K562 (cell line): ENCODE data around the gene DPH2. TPM values are rescaled to one million over a fixed set of nuclear protein-coding genes. Genes with fewer than 3 reads are reported as not detected.

Experiments
- CEBPG ChIP-seq, 3 experiments: fragments of 200-800 bp in 1 of 3; sonication (Bioruptor generic) in 1 of 3; sonication (generic) in 1 of 3; formaldehyde crosslinking in 1 of 3; IDR thresholded peaks in 2 of 3; conservative IDR thresholded peaks in 1 of 3; 2 replicates each; pipeline versions ENCODE4 v1.6.1 to v1.8.0; 2016 to 2022; ENCODE audit warnings: missing compliant biosample characterization in 2 of 3, missing genetic modification characterization in 2 of 3, mild to moderate bottlenecking in 1 of 3, missing genetic modification reagents in 1 of 3
- MYC ChIP-seq, 2 experiments: fragments of 250-450 bp in 1 of 2; sonication (Bioruptor Pico) in 1 of 2; IDR thresholded peaks; 2 replicates each; pipeline versions ENCODE4 v1.5.1 to v1.6.1; 2012 to 2021; ENCODE audit warnings: low read depth in 2 of 2, borderline replicate concordance in 1 of 2, improper control_type of control experiment in 1 of 2, low read length in 1 of 2, mild to moderate bottlenecking in 1 of 2, moderate library complexity in 1 of 2
- RFX1 ChIP-seq: fragments of 450-650 bp; IDR thresholded peaks from 2 replicates; pipeline ENCODE4 v1.6.1; 2016; ENCODE audit warnings: mild to moderate bottlenecking, moderate library complexity
- WHSC1 ChIP-seq: IDR thresholded peaks from one replicate; pipeline ENCODE4 v1.6.1; 2012; ENCODE audit warnings: low read length, control low read depth, inconsistent platforms
- YBX1 ChIP-seq: fragments of 450-650 bp; IDR thresholded peaks from 2 replicates; pipeline ENCODE4 v1.7.1; 2016; ENCODE audit warnings: mild to moderate bottlenecking
- ZFX ChIP-seq: sonication (generic); formaldehyde crosslinking; IDR thresholded peaks from 2 replicates; pipeline ENCODE4 v1.8.0; 2022; ENCODE audit warnings: mild to moderate bottlenecking, missing genetic modification reagents, moderate library complexity
- ZNF184 ChIP-seq: sonication (generic); formaldehyde crosslinking; IDR thresholded peaks from 2 replicates; pipeline ENCODE4 v1.5.0; 2020; ENCODE audit warnings: missing genetic modification reagents
- polyA plus RNA-seq, 8 experiments: library from polyadenylated mRNA; depleted of rRNA in 4 of 8; stranded (reverse) in 5 of 8; unstranded in 3 of 8; fragments of >200 nt; fragmentation: Nextera tagmentation in 2 of 8; fragmentation: Illumina TruSeq in 1 of 8; extraction: Ambion mirVana in 2 of 8; extraction: Trizol in 1 of 8; gene quantifications; 2 replicates each; pipeline versions ENCODE4 v1.2.1 to v1.2.3, GENCODE V29; 2011 to 2014; ENCODE audit warnings: inconsistent platforms in 1 of 8, missing spikeins in 1 of 8
- total RNA-seq, 7 experiments: library from RNA; depleted of rRNA in 6 of 7; stranded (reverse); fragments of >200 nt in 6 of 7; fragmentation: Illumina TruSeq in 2 of 7; extraction: Trizol in 2 of 7; gene quantifications; 2 replicates each; pipeline versions ENCODE4 v1.2.1 to v1.2.3, GENCODE V29; 2011 to 2021; ENCODE audit warnings: low replicate concordance in 1 of 7
- TF ChIP-seq, protein P1 (sequence below): fragments of 200-800 bp; sonication (Bioruptor generic); IDR thresholded peaks from 2 replicates; pipeline ENCODE4 v1.6.1; 2017; ENCODE audit warnings: missing genetic modification characterization, missing compliant biosample characterization
- TF ChIP-seq, protein P2 (sequence below), 2 experiments: IDR thresholded peaks; 2 replicates each; pipeline ENCODE4 v1.6.1; 2011; ENCODE audit warnings: borderline replicate concordance in 1 of 2, control low read depth in 1 of 2, low read depth in 1 of 2, low read length in 1 of 2, mild to moderate bottlenecking in 1 of 2, mixed read lengths in 1 of 2, moderate library complexity in 1 of 2; ENCODE audit not compliant: insufficient read depth in 1 of 2, insufficient read length in 1 of 2, poor library complexity in 1 of 2, severe bottlenecking in 1 of 2; ENCODE audit errors: extremely low read depth in 1 of 2
- TF ChIP-seq, protein P3 (sequence below), 2 experiments: fragments of 450-650 bp; conservative IDR thresholded peaks; 2 replicates each; pipeline ENCODE4 v1.6.1; 2017; ENCODE audit warnings: mild to moderate bottlenecking in 2 of 2, moderate library complexity in 2 of 2
- TF ChIP-seq, protein P4 (sequence below): fragments of 250-450 bp; sonication (Bioruptor Pico); IDR thresholded peaks from 2 replicates; pipeline ENCODE4 v1.5.0; 2021; ENCODE audit warnings: mild to moderate bottlenecking, borderline replicate concordance

DPH2 gene
- total and polyA plus RNA-seq, 9 of the 15 experiments (the other 6 are each of a cell fraction or from before 2014, with no cell fraction given): 17.9 to 94.1 (median 68.1) TPM

DNA sequence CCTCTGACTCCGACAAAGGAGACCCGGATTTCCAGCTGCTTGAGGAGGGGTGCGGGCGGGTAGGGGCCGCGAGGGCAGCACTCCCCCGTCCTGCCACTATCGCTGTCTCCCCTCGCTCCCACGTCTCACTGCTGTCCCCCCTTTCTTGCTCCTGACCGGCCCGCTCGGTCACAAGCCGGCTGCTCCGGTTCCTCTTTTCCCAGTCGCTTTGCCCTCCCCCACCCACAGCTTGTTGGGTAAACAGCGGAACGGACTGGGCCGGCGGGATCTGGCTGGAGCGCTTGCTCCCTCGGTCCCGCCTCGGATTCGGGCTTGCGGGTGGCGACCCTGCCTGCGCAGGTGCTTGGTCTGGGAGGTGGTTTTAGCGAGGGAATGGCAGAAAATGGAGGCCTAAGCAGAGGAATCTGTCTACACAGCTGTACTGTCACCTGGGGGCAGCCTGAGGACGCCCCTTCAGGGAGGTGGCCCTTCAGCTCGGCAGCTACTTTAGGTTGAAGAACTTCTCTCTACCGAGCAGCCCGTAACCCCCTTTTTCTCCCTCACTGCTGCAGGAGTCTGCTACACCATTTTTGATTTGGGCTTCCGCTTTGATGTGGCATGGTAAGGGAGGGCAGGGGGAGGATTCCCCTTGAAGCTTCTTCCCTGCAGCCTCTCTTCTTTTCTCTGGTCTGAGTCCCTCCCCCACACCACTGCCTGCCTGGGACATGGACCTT, 5.6 kb downstream of the DPH2 start (continued):
- TF ChIP-seq, protein P1, sequence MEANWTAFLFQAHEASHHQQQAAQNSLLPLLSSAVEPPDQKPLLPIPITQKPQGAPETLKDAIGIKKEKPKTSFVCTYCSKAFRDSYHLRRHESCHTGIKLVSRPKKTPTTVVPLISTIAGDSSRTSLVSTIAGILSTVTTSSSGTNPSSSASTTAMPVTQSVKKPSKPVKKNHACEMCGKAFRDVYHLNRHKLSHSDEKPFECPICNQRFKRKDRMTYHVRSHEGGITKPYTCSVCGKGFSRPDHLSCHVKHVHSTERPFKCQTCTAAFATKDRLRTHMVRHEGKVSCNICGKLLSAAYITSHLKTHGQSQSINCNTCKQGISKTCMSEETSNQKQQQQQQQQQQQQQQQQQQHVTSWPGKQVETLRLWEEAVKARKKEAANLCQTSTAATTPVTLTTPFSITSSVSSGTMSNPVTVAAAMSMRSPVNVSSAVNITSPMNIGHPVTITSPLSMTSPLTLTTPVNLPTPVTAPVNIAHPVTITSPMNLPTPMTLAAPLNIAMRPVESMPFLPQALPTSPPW (CRISPR knock-in tag): peak; percentile 62
- TF ChIP-seq, protein P2, sequence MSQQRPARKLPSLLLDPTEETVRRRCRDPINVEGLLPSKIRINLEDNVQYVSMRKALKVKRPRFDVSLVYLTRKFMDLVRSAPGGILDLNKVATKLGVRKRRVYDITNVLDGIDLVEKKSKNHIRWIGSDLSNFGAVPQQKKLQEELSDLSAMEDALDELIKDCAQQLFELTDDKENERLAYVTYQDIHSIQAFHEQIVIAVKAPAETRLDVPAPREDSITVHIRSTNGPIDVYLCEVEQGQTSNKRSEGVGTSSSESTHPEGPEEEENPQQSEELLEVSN (IDR thresholded peaks at IDR 0.05; ENCODE audit: borderline replicate concordance in 1 of 2, extremely low read depth in 1 of 2, insufficient read depth in 1 of 2, insufficient read length in 1 of 2, low read depth in 1 of 2, low read length in 1 of 2, poor library complexity in 1 of 2, severe bottlenecking in 1 of 2): peak in 1 of 2 experiments; percentile 28
- TF ChIP-seq WHSC1: no peak
- TF ChIP-seq, protein P3, sequence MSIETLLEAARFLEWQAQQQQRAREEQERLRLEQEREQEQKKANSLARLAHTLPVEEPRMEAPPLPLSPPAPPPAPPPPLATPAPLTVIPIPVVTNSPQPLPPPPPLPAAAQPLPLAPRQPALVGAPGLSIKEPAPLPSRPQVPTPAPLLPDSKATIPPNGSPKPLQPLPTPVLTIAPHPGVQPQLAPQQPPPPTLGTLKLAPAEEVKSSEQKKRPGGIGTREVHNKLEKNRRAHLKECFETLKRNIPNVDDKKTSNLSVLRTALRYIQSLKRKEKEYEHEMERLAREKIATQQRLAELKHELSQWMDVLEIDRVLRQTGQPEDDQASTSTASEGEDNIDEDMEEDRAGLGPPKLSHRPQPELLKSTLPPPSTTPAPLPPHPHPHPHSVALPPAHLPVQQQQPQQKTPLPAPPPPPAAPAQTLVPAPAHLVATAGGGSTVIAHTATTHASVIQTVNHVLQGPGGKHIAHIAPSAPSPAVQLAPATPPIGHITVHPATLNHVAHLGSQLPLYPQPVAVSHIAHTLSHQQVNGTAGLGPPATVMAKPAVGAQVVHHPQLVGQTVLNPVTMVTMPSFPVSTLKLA (conservative IDR thresholded peaks at IDR 0.05): no peak
- TF ChIP-seq RFX1: no peak
- no peak for TF ChIP-seq ZNF184 (CRISPR knock-in tag)
- TF ChIP-seq YBX1: no peak
- TF ChIP-seq CEBPG (CRISPR knock-in tag; IDR thresholded peaks at IDR 0.05): peak; percentile 26; the same call in 1 of the 2 replicates
- no peak for TF ChIP-seq CEBPG (tag; conservative IDR thresholded peaks at IDR 0.05 in 1 of 2, IDR thresholded peaks at IDR 0.05 in 1 of 2)
- TF ChIP-seq, protein P4, sequence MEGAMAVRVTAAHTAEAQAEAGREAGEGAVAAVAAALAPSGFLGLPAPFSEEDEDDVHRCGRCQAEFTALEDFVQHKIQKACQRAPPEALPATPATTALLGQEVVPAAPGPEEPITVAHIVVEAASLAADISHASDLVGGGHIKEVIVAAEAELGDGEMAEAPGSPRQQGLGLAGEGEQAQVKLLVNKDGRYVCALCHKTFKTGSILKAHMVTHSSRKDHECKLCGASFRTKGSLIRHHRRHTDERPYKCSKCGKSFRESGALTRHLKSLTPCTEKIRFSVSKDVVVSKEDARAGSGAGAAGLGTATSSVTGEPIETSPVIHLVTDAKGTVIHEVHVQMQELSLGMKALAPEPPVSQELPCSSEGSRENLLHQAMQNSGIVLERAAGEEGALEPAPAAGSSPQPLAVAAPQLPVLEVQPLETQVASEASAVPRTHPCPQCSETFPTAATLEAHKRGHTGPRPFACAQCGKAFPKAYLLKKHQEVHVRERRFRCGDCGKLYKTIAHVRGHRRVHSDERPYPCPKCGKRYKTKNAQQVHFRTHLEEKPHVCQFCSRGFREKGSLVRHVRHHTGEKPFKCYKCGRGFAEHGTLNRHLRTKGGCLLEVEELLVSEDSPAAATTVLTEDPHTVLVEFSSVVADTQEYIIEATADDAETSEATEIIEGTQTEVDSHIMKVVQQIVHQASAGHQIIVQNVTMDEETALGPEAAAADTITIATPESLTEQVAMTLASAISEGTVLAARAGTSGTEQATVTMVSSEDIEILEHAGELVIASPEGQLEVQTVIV (CRISPR knock-in tag): no peak
- peak; percentile 78 for TF ChIP-seq ZFX
- TF ChIP-seq MYC (IDR thresholded peaks at IDR 0.05; ENCODE audit: low read depth, low read length): 0 out of 2 replicates have a peak, but pooled peaks have one; percentile 25
- no peak for TF ChIP-seq MYC (CRISPR knock-in tag; IDR thresholded peaks at IDR 0.05; ENCODE audit: borderline replicate concordance, low read depth)
